Endothelial cell of umbilical vein (primary cell): ENCODE measurements around the gene EMX1. TPM values are rescaled to one million over a fixed set of nuclear protein-coding genes. Genes with fewer than 3 reads are reported as not detected.

Source experiments
- BruUV-seq: library from RNA; stranded (reverse); fragments of 400-500 nt; replicated peaks from 2 replicates; lab custom pipeline; 2021; lab: Mats Ljungman, UMichigan
- CTCF ChIA-PET: fragments of 300-600, 350-600 bp; sonication (Branson Sonifier 250); formaldehyde crosslinking; loops from one replicate; lab custom pipeline; 2021; ENCODE audit warnings: antibody characterized with exemption, inconsistent platforms; lab: Charles Lee
- POLR2A ChIA-PET: fragments of 300-600, 350-600 bp; sonication (Branson Sonifier 250); formaldehyde crosslinking; loops from one replicate; lab custom pipeline; 2021; ENCODE audit warnings: antibody characterized with exemption, inconsistent platforms; lab: Charles Lee
- DNase-seq: peaks from one replicate; pipeline ENCODE4 v3.0.0-alpha.2; 2011; ENCODE audit warnings: low read depth, low spot score
- FAIRE-seq: peaks from 2 replicates; lab custom pipeline; 2011; peaks lifted over from hg19 to GRCh38; lab: Jason Lieb, UNC
- H2AFZ ChIP-seq: 2 replicates; pipeline ENCODE4 v1.6.0; 2012; ENCODE audit warnings: low read depth, low read length, control low read depth, inconsistent platforms
- H3K27ac ChIP-seq: 2 replicates; pipeline ENCODE4 v1.5.1; 2011; ENCODE audit warnings: low read depth, mild to moderate bottlenecking, control low read depth, low read length, moderate library complexity; ENCODE audit not compliant: insufficient read depth
- H3K27me3 ChIP-seq, 2 experiments: 2 replicates each; pipeline versions ENCODE4 v1.6.0 to v1.6.1; 2011; ENCODE audit warnings: low read length in 2 of 2, mixed read lengths in 1 of 2; ENCODE audit not compliant: control insufficient read depth in 2 of 2, insufficient read depth in 2 of 2
- H3K36me3 ChIP-seq, 2 experiments: 2 replicates in 1 of 2; 3 replicates in 1 of 2; pipeline ENCODE4 v1.5.1; 2011; ENCODE audit warnings: low read length in 2 of 2, mild to moderate bottlenecking in 1 of 2, moderate library complexity in 1 of 2; ENCODE audit not compliant: control insufficient read depth in 2 of 2, insufficient read depth in 2 of 2; ENCODE audit errors: extremely low read depth in 1 of 2
- H3K4me1 ChIP-seq: 3 replicates; pipeline ENCODE4 v1.5.1; 2011; ENCODE audit warnings: mild to moderate bottlenecking, low read length; ENCODE audit not compliant: control insufficient read depth, insufficient read depth; ENCODE audit errors: extremely low read depth
- H3K4me2 ChIP-seq: 2 replicates; pipeline ENCODE4 v1.6.1; 2011; ENCODE audit warnings: low read length, control low read depth, mixed read lengths; ENCODE audit not compliant: insufficient read depth
- H3K4me3 ChIP-seq, 3 experiments: fragments of 200-600 bp in 1 of 3; sonication (generic), shearing (Covaris generic) in 1 of 3; replicated peaks in 1 of 3; 2 replicates each; pipeline ENCODE4 v1.5.1; 2011 to 2016; ENCODE audit warnings: control low read depth in 3 of 3, low read length in 3 of 3, mild to moderate bottlenecking in 2 of 3, inconsistent platforms in 1 of 3, low read depth in 1 of 3, moderate library complexity in 1 of 3; ENCODE audit not compliant: insufficient read depth in 1 of 3
- H3K79me2 ChIP-seq: 2 replicates; pipeline ENCODE4 v1.6.0; 2012; ENCODE audit warnings: low read length, inconsistent platforms; ENCODE audit not compliant: control insufficient read depth, insufficient read depth
- H3K9ac ChIP-seq: replicated peaks from 2 replicates; pipeline ENCODE3; 2011; ENCODE audit warnings: low read length, control low read depth; ENCODE audit not compliant: insufficient read depth; ENCODE audit errors: extremely low read depth
- H3K9me1 ChIP-seq: replicated peaks from 3 replicates; pipeline ENCODE4 v1.6.0; 2011; ENCODE audit warnings: mild to moderate bottlenecking, low read length; ENCODE audit not compliant: control insufficient read depth, insufficient read depth; ENCODE audit errors: extremely low read depth
- H3K9me3 ChIP-seq: replicated peaks from 2 replicates; pipeline ENCODE4 v1.5.1; 2012; ENCODE audit warnings: low read length, inconsistent platforms; ENCODE audit not compliant: control insufficient read depth, insufficient read depth
- H4K20me1 ChIP-seq: replicated peaks from 2 replicates; pipeline ENCODE3; 2011; ENCODE audit warnings: mild to moderate bottlenecking, low read length; ENCODE audit not compliant: control insufficient read depth, insufficient read depth; ENCODE audit errors: extremely low read depth
- EZH2 ChIP-seq: IDR thresholded peaks from 2 replicates; pipeline ENCODE4 v1.6.1; 2012; ENCODE audit warnings: borderline replicate concordance, low read depth, mild to moderate bottlenecking, moderate library complexity, low read length, inconsistent platforms; ENCODE audit not compliant: severe bottlenecking
- FOS ChIP-seq: IDR thresholded peaks from 2 replicates; pipeline ENCODE4 v1.6.1; 2011; ENCODE audit warnings: mild to moderate bottlenecking, low read length, moderate library complexity, borderline replicate concordance; ENCODE audit not compliant: insufficient read depth
- GATA2 ChIP-seq: IDR thresholded peaks from 2 replicates; pipeline ENCODE4 v1.7.0; 2011; ENCODE audit warnings: low read depth, mild to moderate bottlenecking, moderate library complexity, mixed read lengths, low read length; ENCODE audit not compliant: insufficient read length, insufficient read depth
- JUN ChIP-seq: IDR thresholded peaks from 2 replicates; pipeline ENCODE4 v1.6.1; 2011; ENCODE audit warnings: borderline replicate concordance, low read depth; ENCODE audit not compliant: insufficient read length, insufficient read depth
- POLR2AphosphoS5 ChIP-seq: IDR thresholded peaks from 2 replicates; pipeline ENCODE4 v1.6.1; 2012; ENCODE audit warnings: low read depth, mild to moderate bottlenecking, control low read depth, low read length, moderate library complexity; ENCODE audit not compliant: insufficient read depth
- dilution Hi-C: fragments of 300-500 bp; cut with MboI; formaldehyde crosslinking; loops from one replicate; pipeline ENCODE4 v1.15.0; 2019; ENCODE audit warnings: low sequenced_read_pairs; ENCODE audit not compliant: extremely low pct_ligation_motif_present
- intact Hi-C: fragments of 100-400 bp; cut with micrococcal nuclease; formaldehyde crosslinking; loops from one replicate; pipeline ENCODE4 v1.10.0; 2022
- polyA plus RNA-seq, 4 experiments: library from polyadenylated mRNA; depleted of rRNA in 3 of 4; stranded (reverse) in 3 of 4; unstranded in 1 of 4; fragments of >200 nt; gene quantifications; 2 replicates each; pipeline versions ENCODE4 v1.2.1 to v1.2.3, GENCODE V29; 2011 to 2012; ENCODE audit warnings: missing spikeins in 1 of 4
- total RNA-seq: library from RNA; stranded (reverse); gene quantifications from 2 replicates; pipeline ENCODE4 v1.2.3, GENCODE V29; 2021
- TF ChIP-seq, protein P1 (sequence below), 2 donors: IDR thresholded peaks; 1 replicate in 1 of 2; 2 replicates in 1 of 2; pipeline ENCODE4 v1.5.1; 2011; ENCODE audit warnings: low read length in 2 of 2, mild to moderate bottlenecking in 2 of 2, moderate library complexity in 2 of 2, control low read depth in 1 of 2, inconsistent platforms in 1 of 2, low read depth in 1 of 2; ENCODE audit not compliant: insufficient read depth in 1 of 2; ENCODE audit errors: extremely low read depth in 1 of 2

EMX1 gene
- total and polyA plus RNA-seq, 2 donors (not counting 3 experiments of a cell fraction or from before 2014, with no cell fraction given), result not detected

DNA sequence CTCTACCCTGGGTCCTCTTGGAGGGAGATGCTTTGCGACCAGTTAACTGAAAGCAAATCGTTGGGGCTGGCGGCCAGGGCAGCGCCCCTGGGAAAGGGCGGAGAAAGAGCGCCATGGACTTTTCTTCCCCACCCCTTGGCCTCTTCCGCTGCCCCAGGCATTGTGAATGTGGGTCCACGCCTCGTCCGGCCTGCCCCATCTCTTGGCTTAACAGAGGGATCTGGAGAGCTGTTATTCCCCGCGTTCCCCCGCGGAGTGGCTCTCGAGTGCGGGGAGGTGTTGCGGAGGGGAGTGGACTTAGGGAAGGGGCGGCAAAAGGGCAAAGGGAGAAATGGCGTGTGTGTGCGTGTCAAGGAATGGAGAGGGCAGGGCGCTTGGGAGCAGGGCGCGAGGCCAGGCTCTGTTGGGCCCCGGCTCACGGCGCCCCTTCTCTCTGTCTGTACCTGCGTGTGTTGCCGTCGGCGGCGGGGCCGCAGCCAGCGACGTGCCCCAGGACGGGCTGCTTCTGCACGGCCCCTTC lies 6.6 kb downstream of the EMX1 start:
- H3K4me3 ChIP-seq, result no peak overlapping the region
- H3K4me1 ChIP-seq, result peaks cover 3% of the 10 kb centered on the region
- no peak for DNase-seq
- H3K4me2 ChIP-seq, result no peak overlapping the region
- no peaks in the 10 kb centered on the region for H4K20me1 ChIP-seq
- intact Hi-C loops (no loop called here), dilution Hi-C loops (no loop called here)
- H3K9me1 ChIP-seq, result no peaks in the 10 kb centered on the region
- H3K27me3 ChIP-seq, result peaks cover 93 to 100% of the 10 kb centered on the region in 2 experiments
- ChIA-PET POLR2A (no interaction called here), CTCF (interaction anchor here (5.3 to 5.8 kb wide), 2 partner anchors 30 to 50 kb away, joined by 25 to 26 read pairs; no protein-coding TSS in a partner anchor)
- no peak overlapping the region for H3K27ac ChIP-seq
- TF ChIP-seq FOS (no peak), JUN (no peak)
- no peak for FAIRE-seq
- H2AFZ ChIP-seq, result no peak overlapping the region
- H3K79me2 ChIP-seq, result no peaks in the 10 kb centered on the region
- no peaks in the 10 kb centered on the region for H3K36me3 ChIP-seq
- no peak overlapping the region for H3K9ac ChIP-seq
- H3K9me3 ChIP-seq, result peaks cover 4% of the 10 kb centered on the region
- BruUV-seq, result no TSS peak

DNA sequence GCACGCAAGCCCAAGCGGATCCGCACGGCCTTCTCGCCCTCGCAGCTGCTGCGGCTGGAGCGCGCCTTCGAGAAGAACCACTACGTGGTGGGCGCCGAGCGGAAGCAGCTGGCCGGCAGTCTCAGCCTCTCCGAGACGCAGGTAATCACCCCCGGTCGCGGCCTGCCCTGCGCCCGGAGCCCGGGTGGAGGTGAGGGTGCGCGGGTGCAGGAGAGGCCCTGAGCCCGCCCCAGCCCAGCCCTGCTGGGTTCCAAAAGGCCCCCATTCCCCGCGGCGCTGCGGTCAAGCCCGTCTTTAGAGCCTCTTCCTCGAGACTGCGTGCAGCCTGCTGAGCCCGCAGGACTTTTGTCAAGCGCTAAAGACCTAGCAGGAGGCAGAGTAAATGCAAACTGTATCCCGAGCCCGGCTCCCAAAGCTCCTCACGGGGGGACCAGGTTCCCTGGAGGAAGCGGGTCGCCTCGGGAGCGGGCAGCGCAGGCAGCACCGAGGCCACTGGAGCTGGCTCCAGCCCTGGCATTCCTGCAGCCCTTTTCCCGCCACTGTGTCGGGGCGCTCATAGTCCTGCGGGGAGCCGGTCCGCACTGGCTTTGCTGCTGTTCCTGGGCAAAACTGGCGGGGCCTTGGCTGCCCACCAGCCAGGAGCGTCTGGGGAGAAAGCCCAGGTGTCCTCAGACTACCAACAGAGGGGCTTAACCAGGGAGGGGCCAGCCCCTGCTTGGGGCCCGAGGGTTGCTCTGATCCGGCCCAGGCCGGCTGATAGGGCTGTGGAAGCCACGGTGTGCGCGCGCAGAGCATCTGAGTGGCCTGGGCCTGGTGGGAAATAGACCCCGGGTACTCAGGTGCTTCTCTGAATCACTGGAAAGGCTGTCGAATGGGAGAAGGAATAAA lies 7.3 kb downstream of the EMX1 start:
- no peak overlapping the region for H3K4me3 ChIP-seq
- H3K9me3 ChIP-seq, result peaks cover 4% of the 10 kb centered on the region
- FAIRE-seq, result peak; percentile 24
- H3K4me1 ChIP-seq, result peaks cover 3% of the 10 kb centered on the region
- CTCF ChIA-PET, result interaction anchor here (0.9 to 5.8 kb wide), 3 partner anchors 31 to 252 kb away, joined by 3 to 26 read pairs (median 25); no protein-coding TSS in a partner anchor
- peaks cover 93 to 100% of the 10 kb centered on the region in 2 experiments for H3K27me3 ChIP-seq
- H2AFZ ChIP-seq, result no peak overlapping the region
- intact Hi-C loops, result no loop called here
- H3K27ac ChIP-seq, result no peak overlapping the region
- no TSS peak for BruUV-seq
- POLR2A ChIA-PET, result no interaction called here
- no peaks in the 10 kb centered on the region for H3K36me3 ChIP-seq
- H4K20me1 ChIP-seq, result no peaks in the 10 kb centered on the region
- no peak overlapping the region for H3K9ac ChIP-seq
- H3K9me1 ChIP-seq, result no peaks in the 10 kb centered on the region
- dilution Hi-C loops, result no loop called here
- no peak overlapping the region for H3K4me2 ChIP-seq
- no peak for DNase-seq
- H3K79me2 ChIP-seq, result no peaks in the 10 kb centered on the region
- TF ChIP-seq GATA2 (no peak), EZH2 (peak; percentile 91), POLR2AphosphoS5 (no peak)
- TF ChIP-seq, protein P1, sequence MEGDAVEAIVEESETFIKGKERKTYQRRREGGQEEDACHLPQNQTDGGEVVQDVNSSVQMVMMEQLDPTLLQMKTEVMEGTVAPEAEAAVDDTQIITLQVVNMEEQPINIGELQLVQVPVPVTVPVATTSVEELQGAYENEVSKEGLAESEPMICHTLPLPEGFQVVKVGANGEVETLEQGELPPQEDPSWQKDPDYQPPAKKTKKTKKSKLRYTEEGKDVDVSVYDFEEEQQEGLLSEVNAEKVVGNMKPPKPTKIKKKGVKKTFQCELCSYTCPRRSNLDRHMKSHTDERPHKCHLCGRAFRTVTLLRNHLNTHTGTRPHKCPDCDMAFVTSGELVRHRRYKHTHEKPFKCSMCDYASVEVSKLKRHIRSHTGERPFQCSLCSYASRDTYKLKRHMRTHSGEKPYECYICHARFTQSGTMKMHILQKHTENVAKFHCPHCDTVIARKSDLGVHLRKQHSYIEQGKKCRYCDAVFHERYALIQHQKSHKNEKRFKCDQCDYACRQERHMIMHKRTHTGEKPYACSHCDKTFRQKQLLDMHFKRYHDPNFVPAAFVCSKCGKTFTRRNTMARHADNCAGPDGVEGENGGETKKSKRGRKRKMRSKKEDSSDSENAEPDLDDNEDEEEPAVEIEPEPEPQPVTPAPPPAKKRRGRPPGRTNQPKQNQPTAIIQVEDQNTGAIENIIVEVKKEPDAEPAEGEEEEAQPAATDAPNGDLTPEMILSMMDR (IDR thresholded peaks at IDR 0.05; ENCODE audit: extremely low read depth in 1 of 2, insufficient read depth in 1 of 2, low read depth in 1 of 2, low read length in 2 of 2), result no peak
